Neural cell (in vitro differentiated cells): ENCODE data around the gene VPS54.

ENCODE experiments used
- EP300 ChIP-seq: fragments of 450-650 bp; conservative IDR thresholded peaks from 2 replicates; pipeline ENCODE4 v1.6.1; 2014; ENCODE audit warnings: antibody characterized with exemption, mild to moderate bottlenecking, moderate library complexity; ENCODE audit not compliant: poor library complexity, severe bottlenecking
- EZH2 ChIP-seq: fragments of 200-600, 300-800 bp; shearing (Covaris generic), sonication (generic); IDR thresholded peaks from 2 replicates; pipeline ENCODE4 v1.6.1; 2014; ENCODE audit warnings: antibody characterized with exemption, low read length, borderline replicate concordance, mild to moderate bottlenecking; ENCODE audit not compliant: insufficient read depth, poor library complexity, severe bottlenecking
- POLR2AphosphoS5 ChIP-seq: IDR thresholded peaks from 2 replicates; pipeline ENCODE4 v1.6.1; 2012
- RAD21 ChIP-seq: fragments of 450-650 bp; conservative IDR thresholded peaks from 2 replicates; pipeline ENCODE4 v1.6.1; 2014; ENCODE audit warnings: antibody characterized with exemption, mild to moderate bottlenecking, moderate library complexity
- SMC3 ChIP-seq: fragments of 450-650 bp; conservative IDR thresholded peaks from 2 replicates; pipeline ENCODE4 v1.6.1; 2014; ENCODE audit warnings: antibody characterized with exemption, mild to moderate bottlenecking, moderate library complexity; ENCODE audit not compliant: poor library complexity
- TAF1 ChIP-seq: IDR thresholded peaks from 2 replicates; pipeline ENCODE4 v1.6.1; 2012; ENCODE audit warnings: low read depth
- TF ChIP-seq, protein P1 (sequence below): fragments of 450-650 bp; IDR thresholded peaks from 2 replicates; pipeline ENCODE4 v1.5.1; 2014; ENCODE audit warnings: antibody characterized with exemption, mild to moderate bottlenecking, moderate library complexity; ENCODE audit not compliant: poor library complexity, severe bottlenecking
- TF ChIP-seq, protein P2 (sequence below): IDR thresholded peaks from 2 replicates; pipeline ENCODE4 v1.6.1; 2012; ENCODE audit warnings: borderline replicate concordance

DNA sequence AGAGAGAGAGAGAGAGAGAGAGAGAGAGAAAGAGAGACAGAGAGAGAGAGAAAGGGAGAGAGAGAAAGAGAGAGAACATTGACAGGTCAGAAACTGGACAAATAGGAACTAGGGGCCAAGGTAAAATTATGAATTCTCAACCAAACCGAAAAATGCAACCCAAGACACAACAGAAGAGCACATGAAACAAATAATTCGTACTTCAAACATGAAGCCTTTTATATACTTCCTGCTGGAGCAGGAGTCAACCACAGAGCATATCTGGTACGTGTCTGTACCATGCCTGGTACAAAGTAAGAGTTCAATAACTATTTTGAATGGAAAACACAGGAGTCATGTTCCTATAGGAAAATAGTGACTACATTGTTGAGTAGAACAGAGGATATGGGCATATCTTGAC, 6.5 kb upstream of the VPS54 start:
- TF ChIP-seq RAD21: no peak
- no peak for TF ChIP-seq EP300
- TF ChIP-seq, protein P1, sequence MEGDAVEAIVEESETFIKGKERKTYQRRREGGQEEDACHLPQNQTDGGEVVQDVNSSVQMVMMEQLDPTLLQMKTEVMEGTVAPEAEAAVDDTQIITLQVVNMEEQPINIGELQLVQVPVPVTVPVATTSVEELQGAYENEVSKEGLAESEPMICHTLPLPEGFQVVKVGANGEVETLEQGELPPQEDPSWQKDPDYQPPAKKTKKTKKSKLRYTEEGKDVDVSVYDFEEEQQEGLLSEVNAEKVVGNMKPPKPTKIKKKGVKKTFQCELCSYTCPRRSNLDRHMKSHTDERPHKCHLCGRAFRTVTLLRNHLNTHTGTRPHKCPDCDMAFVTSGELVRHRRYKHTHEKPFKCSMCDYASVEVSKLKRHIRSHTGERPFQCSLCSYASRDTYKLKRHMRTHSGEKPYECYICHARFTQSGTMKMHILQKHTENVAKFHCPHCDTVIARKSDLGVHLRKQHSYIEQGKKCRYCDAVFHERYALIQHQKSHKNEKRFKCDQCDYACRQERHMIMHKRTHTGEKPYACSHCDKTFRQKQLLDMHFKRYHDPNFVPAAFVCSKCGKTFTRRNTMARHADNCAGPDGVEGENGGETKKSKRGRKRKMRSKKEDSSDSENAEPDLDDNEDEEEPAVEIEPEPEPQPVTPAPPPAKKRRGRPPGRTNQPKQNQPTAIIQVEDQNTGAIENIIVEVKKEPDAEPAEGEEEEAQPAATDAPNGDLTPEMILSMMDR: no peak
- TF ChIP-seq TAF1: no peak
- no peak for TF ChIP-seq EZH2
- TF ChIP-seq, protein P2, sequence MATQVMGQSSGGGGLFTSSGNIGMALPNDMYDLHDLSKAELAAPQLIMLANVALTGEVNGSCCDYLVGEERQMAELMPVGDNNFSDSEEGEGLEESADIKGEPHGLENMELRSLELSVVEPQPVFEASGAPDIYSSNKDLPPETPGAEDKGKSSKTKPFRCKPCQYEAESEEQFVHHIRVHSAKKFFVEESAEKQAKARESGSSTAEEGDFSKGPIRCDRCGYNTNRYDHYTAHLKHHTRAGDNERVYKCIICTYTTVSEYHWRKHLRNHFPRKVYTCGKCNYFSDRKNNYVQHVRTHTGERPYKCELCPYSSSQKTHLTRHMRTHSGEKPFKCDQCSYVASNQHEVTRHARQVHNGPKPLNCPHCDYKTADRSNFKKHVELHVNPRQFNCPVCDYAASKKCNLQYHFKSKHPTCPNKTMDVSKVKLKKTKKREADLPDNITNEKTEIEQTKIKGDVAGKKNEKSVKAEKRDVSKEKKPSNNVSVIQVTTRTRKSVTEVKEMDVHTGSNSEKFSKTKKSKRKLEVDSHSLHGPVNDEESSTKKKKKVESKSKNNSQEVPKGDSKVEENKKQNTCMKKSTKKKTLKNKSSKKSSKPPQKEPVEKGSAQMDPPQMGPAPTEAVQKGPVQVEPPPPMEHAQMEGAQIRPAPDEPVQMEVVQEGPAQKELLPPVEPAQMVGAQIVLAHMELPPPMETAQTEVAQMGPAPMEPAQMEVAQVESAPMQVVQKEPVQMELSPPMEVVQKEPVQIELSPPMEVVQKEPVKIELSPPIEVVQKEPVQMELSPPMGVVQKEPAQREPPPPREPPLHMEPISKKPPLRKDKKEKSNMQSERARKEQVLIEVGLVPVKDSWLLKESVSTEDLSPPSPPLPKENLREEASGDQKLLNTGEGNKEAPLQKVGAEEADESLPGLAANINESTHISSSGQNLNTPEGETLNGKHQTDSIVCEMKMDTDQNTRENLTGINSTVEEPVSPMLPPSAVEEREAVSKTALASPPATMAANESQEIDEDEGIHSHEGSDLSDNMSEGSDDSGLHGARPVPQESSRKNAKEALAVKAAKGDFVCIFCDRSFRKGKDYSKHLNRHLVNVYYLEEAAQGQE: no peak
- TF ChIP-seq SMC3: no peak
- TF ChIP-seq POLR2AphosphoS5: no peak
